ES-I3 (cell line): Measurements from ENCODE around the gene CASP3.
"Not testable (repeated sequence)": the region's sequence is repeated elsewhere in the genome, so short reads cannot be mapped to it uniquely, and the experiment has no call there.

Source experiments
- H3K36me3 ChIP-seq: 2 replicates; pipeline ENCODE4 v1.6.1; 2013; ENCODE audit warnings: mild to moderate bottlenecking, low read length, control low read depth, moderate library complexity; ENCODE audit not compliant: insufficient read depth
- H3K4me1 ChIP-seq: 2 replicates; pipeline ENCODE4 v1.6.1; 2013; ENCODE audit warnings: mild to moderate bottlenecking, control low read depth, low read length; ENCODE audit not compliant: insufficient read depth
- H3K9ac ChIP-seq: 2 replicates; pipeline ENCODE4 v1.6.1; 2013; ENCODE audit warnings: low read depth, mild to moderate bottlenecking, low read length, moderate library complexity
- H3K9me3 ChIP-seq: 2 replicates; pipeline ENCODE4 v1.6.1; 2013; ENCODE audit warnings: mild to moderate bottlenecking, low read length, moderate library complexity; ENCODE audit not compliant: control insufficient read depth, insufficient read depth

The CASP3 gene

DNA sequence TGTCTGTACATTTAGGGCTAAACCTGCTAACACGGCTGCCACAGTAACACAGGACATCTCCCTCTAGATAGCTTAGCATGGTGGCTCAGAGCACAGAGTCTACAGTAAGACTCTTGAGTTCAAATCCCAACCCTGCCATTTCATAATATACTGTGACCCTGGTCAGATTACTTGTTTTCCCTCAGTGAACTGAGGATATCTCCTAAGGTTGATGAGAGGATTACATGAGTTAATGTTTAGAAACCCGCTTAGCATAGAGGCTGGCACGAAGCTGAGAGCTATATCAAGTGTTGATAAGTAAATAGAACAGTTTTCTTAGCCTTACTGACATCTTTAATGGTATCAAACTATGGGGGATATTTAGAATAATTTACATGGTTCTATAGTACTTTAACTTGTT, 37.2 kb downstream of the CASP3 start:
- Histone ChIP-seq H3K4me1 (peaks cover 10% of the 10 kb centered on the region), H3K36me3 (no peaks in the 10 kb centered on the region), H3K9ac (no peak overlapping the region), H3K9me3 (no peaks in the 10 kb centered on the region)

GRCh38 chr4:184607429-184607828, 41.8 kb downstream of the CASP3 start:
- H3K9me3 ChIP-seq, H3K4me1 ChIP-seq, H3K9ac ChIP-seq, H3K36me3 ChIP-seq: not testable (repeated sequence)

DNA sequence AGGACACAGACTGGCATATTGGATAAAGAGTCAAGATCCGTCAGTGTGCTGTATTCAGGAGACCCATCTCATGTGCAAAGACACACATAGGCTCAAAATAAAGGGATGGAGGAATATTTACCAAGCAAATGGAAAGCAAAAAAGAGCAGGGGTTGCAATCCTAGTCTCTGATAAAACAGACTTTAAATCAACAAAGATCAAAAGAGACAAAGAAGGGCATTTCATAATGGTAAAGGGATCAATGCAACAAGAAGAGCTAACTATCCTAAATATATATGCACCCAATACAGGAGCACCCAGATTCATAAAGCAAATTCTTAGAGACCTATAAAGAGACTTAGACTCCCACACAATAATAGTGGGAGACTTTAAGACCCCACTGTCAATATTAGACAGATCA, 46.4 kb downstream of the CASP3 start:
- H3K36me3 ChIP-seq, H3K9me3 ChIP-seq: not testable (repeated sequence)

DNA sequence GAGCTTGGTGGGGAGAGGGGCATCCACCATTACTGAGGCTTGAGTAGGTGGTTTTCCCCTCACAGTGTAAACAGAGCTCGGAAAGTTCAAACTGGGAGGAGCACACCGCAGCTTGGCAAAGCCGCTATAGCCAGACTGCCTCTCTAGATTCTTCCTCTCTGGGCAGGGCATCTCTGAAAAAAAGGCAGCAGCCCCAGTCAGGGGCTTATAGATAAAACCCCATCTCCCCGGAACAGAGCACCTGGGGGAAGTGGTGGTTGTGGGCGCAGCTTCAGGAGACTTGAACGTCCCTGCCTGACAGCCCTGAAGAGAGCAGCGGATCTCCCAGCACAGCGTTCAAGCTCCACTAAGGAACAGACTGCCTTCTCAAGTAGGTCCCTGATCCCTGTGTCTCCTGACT, 48.3 kb downstream of the CASP3 start:
- not testable (repeated sequence) for H3K9me3 ChIP-seq, H3K9ac ChIP-seq, H3K4me1 ChIP-seq, H3K36me3 ChIP-seq

More for the DNA sequence above, 46.4 kb downstream of the CASP3 start:
- not testable (repeated sequence) for H3K4me1 ChIP-seq, H3K9ac ChIP-seq

- H3K4me1 ChIP-seq = no peaks in the 10 kb centered on the region; the same call in 1 of the 2 replicates
- peaks cover 4% of the 10 kb centered on the region; the same call in 1 of the 2 replicates for H3K9me3 ChIP-seq
- H3K36me3 ChIP-seq = no peaks in the 10 kb centered on the region
- H3K9ac ChIP-seq = no peak overlapping the region
Measured at GRCh38 chr4:184599492-184600135, 49.6 kb downstream of the CASP3 start.

- Histone ChIP-seq H3K4me1 (no peaks in the 10 kb centered on the region; the same call in 1 of the 2 replicates), H3K9me3 (no peaks in the 10 kb centered on the region), H3K9ac (no peak overlapping the region), H3K36me3 (no peaks in the 10 kb centered on the region)
Measured at GRCh38 chr4:184598753-184599491, 50.3 kb downstream of the CASP3 start.

DNA sequence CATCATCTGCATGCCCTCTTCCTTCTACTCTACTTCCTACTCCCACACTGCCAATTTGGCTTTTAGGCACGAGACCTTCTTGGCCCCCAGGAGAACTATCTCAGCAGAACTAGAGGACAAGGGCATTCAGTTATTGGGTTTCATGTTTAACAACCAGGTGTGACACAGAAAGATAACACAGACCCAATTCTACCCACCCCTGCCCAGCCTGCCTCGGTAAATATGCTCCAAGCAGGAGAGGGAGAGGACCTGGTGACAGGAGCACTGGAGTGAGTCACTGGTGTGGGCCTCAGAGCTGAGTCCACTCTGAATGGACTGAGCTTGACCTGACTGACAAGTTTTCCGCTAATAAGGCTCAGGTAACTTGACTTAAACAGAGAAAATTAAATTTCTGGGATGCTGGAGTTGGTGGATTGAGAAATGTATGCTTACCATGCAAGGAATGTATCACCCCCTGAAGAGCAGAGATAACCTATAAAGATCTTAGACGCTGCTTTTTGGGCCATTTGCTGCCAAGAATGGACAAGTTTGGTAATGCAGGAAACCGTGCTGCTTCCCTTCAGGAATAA, 52.5 kb downstream of the CASP3 start:
- Histone ChIP-seq H3K9ac (no peak overlapping the region), H3K36me3 (no peaks in the 10 kb centered on the region), H3K9me3 (no peaks in the 10 kb centered on the region), H3K4me1 (no peaks in the 10 kb centered on the region; the same call in 1 of the 2 replicates)

- Histone ChIP-seq H3K9ac (no peak overlapping the region), H3K9me3 (no peaks in the 10 kb centered on the region), H3K4me1 (no peaks in the 10 kb centered on the region; the same call in 1 of the 2 replicates), H3K36me3 (no peaks in the 10 kb centered on the region)
Measured at GRCh38 chr4:184596044-184596616, 53.1 kb downstream of the CASP3 start.

GRCh38 chr4:184595430-184595829, 53.8 kb downstream of the CASP3 start:
- H3K9ac ChIP-seq = no peak overlapping the region
- no peaks in the 10 kb centered on the region; the same call in 1 of the 2 replicates for H3K4me1 ChIP-seq
- no peaks in the 10 kb centered on the region for H3K36me3 ChIP-seq
- no peaks in the 10 kb centered on the region for H3K9me3 ChIP-seq

GRCh38 chr4:184593461-184593860, 55.8 kb downstream of the CASP3 start:
- H3K36me3 ChIP-seq = no peaks in the 10 kb centered on the region
- no peaks in the 10 kb centered on the region for H3K9me3 ChIP-seq
- no peak overlapping the region for H3K9ac ChIP-seq
- H3K4me1 ChIP-seq = no peaks in the 10 kb centered on the region; the same call in 1 of the 2 replicates

- H3K9me3 ChIP-seq, H3K9ac ChIP-seq, H3K4me1 ChIP-seq, H3K36me3 ChIP-seq: not testable (repeated sequence)
Measured at GRCh38 chr4:184591747-184592270, 57.4 kb downstream of the CASP3 start.

DNA sequence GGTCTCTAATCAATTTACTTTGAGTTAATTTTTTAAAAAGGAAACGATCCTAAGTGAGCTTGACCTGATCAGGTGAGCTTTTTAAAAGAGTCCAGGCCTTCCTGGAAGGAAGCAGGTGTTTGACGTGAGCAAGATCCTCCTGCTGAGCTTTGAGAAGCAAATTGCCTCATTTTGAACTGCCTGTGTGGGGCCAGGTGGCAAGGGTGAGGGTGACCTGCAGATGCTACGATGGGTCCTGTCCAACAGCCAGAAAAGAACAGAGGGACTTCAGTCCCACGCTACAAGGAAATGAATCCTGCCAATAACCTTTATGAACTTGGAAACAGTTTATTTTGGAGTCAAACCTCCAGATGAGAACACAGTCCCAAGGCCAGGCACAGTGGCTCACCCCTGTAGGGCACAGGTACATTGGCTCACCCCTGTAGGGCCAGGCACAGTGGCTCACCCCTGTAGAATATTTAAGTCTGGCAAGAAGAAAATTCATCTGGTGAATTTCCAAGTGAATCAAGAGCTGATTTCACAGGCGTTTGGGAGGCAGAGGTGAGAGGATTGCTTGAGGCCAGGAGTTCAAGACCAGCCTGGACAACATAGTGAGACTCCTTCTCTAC, 58.1 kb downstream of the CASP3 start:
- Histone ChIP-seq H3K9ac (no peak overlapping the region), H3K9me3 (no peaks in the 10 kb centered on the region), H3K4me1 (no peaks in the 10 kb centered on the region), H3K36me3 (no peaks in the 10 kb centered on the region)

GRCh38 chr4:184590196-184590595, 59.1 kb downstream of the CASP3 start:
- H3K9me3 ChIP-seq = no peaks in the 10 kb centered on the region
- H3K9ac ChIP-seq = no peak overlapping the region
- H3K4me1 ChIP-seq = no peaks in the 10 kb centered on the region
- no peaks in the 10 kb centered on the region for H3K36me3 ChIP-seq

DNA sequence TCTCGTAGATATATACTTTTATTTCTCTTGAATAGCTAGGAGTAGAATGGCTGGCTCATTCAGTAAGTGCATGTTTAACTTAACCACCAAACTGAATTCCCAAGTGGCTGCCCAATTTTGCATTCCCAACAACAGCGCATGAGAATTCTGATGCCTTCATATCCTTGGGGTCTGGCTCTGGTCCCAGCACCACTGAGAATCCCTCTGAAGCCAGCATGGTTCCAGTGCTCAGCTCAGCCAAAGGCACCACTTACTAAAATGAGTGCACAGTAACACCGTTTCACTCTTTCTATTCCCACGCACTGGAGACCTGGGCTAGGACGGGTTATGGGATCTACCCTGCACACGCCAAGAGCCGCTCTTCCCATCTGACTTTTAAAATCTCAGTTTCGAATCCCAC, 60.4 kb downstream of the CASP3 start:
- Histone ChIP-seq H3K36me3 (no peaks in the 10 kb centered on the region), H3K4me1 (no peaks in the 10 kb centered on the region), H3K9ac (no peak overlapping the region), H3K9me3 (no peaks in the 10 kb centered on the region)
